GM23248 (cell line): ENCODE results near the gene OCSTAMP.

Experiments used
- EZH2 ChIP-seq: fragments of 200-600 bp; sonication (generic); IDR thresholded peaks from 2 replicates; pipeline ENCODE4 v1.6.1; 2018; ENCODE audit warnings: antibody characterized with exemption, mild to moderate bottlenecking; ENCODE audit not compliant: insufficient read depth, poor library complexity, severe bottlenecking
- EZH2phosphoT487 ChIP-seq: fragments of 200-600 bp; sonication (generic); IDR thresholded peaks from 2 replicates; pipeline ENCODE4 v1.6.1; 2018; ENCODE audit warnings: antibody characterized with exemption, moderate library complexity, mild to moderate bottlenecking, low read depth; ENCODE audit not compliant: insufficient read depth

GRCh38 chr20:46587986-46588385, 37.5 kb upstream of the OCSTAMP start:
- no peak for TF ChIP-seq EZH2
- no peak for TF ChIP-seq EZH2phosphoT487
